ENCODE measurements around the gene LRBA. TPM values are rescaled to one million over a fixed set of nuclear protein-coding genes. Genes with fewer than 3 reads are reported as not detected.

LRBA gene
- total RNA-seq, 3 donors from 2014 or later: 26.9 to 138 (median 93.7) TPM

DNA sequence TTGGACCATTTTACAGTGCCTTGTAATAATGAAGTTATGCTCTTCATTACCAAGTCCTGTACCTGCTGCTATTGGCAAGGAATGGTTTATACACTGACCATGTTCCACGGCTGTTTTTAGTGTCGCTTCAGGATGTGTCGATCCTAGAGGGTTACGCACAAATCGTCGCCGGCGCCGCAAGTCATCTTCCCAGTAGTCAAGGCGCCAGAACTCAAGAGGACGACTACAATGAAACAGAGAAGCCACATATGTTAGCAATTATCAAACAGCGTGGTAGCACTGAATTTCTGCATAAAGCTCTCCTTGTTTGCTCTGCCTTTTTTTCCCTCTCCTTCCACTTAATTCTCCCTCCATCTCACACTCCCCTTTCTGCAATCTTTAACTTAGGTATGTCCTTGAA is 416.2 kb downstream of the LRBA start:
- no peaks in the 10 kb centered on the region for H3K9me3 ChIP-seq
- H3K27me3 ChIP-seq: no peaks in the 10 kb centered on the region
- DNase-seq (ENCODE audit: low spot score in 2 of 2): no peak
- no peak overlapping the region for H3K4me3 ChIP-seq
- no peaks in the 10 kb centered on the region for H3K36me3 ChIP-seq
- TF ChIP-seq POLR2A (IDR thresholded peaks at IDR 0.05) (no peak), CTCF (IDR thresholded peaks at IDR 0.05) (no peak), POLR2AphosphoS5 (IDR thresholded peaks at IDR 0.05) (no peak)
- intact Hi-C loops (cut with DNase I; ENCODE audit: low total_unique reads): no loop called here
- no peaks in the 10 kb centered on the region for H3K4me1 ChIP-seq
- H3K27ac ChIP-seq: no peak overlapping the region

GRCh38 chr4:150593996-150594395 is 421.1 kb downstream of the LRBA start:
- TF ChIP-seq POLR2A (IDR thresholded peaks at IDR 0.05): no peak
- no peak for TF ChIP-seq POLR2AphosphoS5 (IDR thresholded peaks at IDR 0.05)
- no peak for TF ChIP-seq CTCF (IDR thresholded peaks at IDR 0.05)
- H3K27me3 ChIP-seq: no peaks in the 10 kb centered on the region
- H3K36me3 ChIP-seq: no peaks in the 10 kb centered on the region
- no peaks in the 10 kb centered on the region for H3K4me1 ChIP-seq
- H3K4me3 ChIP-seq: no peak overlapping the region
- no peak overlapping the region for H3K27ac ChIP-seq
- no peak for DNase-seq (ENCODE audit: low spot score in 2 of 2)
- H3K9me3 ChIP-seq: no peaks in the 10 kb centered on the region
- intact Hi-C loops (cut with DNase I; ENCODE audit: low total_unique reads): loop anchor here (5.0 kb wide), 1 partner anchor 188 kb away; no protein-coding TSS in a partner anchor

GRCh38 chr4:150591904-150592303 is 423.2 kb downstream of the LRBA start:
- Histone ChIP-seq H3K27me3 (no peaks in the 10 kb centered on the region), H3K9me3 (no peaks in the 10 kb centered on the region), H3K4me1 (no peaks in the 10 kb centered on the region), H3K4me3 (no peak overlapping the region), H3K27ac (no peak overlapping the region), H3K36me3 (no peaks in the 10 kb centered on the region)
- DNase-seq (ENCODE audit: low spot score in 2 of 2): no peak
- intact Hi-C loops (cut with DNase I; ENCODE audit: low total_unique reads): loop anchor here (5.0 kb wide), 1 partner anchor 190 kb away; no protein-coding TSS in a partner anchor
- TF ChIP-seq POLR2AphosphoS5 (IDR thresholded peaks at IDR 0.05): no peak
- TF ChIP-seq POLR2A (IDR thresholded peaks at IDR 0.05): no peak
- TF ChIP-seq CTCF (IDR thresholded peaks at IDR 0.05): no peak

DNA sequence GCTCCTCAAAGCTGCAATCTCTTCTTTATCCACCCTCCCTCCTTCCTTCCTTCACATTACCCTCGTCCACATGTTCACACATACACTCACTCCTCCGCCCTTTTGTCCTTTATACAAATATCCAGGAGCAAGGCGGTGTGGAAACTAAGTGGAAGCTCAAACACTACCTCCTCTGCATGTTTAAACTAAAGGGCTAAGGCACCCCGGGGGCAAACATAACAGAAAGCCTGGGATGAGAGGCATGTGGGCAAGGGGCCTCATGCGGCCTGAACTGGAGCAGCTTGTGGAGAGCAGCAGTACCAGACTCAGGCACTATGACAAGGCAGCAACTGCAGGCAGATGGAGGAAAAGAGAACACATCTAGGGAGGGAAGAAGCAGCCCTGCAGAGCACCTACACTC is 423.7 kb downstream of the LRBA start:
- no peak for DNase-seq (ENCODE audit: low spot score in 2 of 2)
- H3K36me3 ChIP-seq: no peaks in the 10 kb centered on the region
- no peaks in the 10 kb centered on the region for H3K27me3 ChIP-seq
- no peak overlapping the region for H3K4me3 ChIP-seq
- H3K4me1 ChIP-seq: no peaks in the 10 kb centered on the region
- TF ChIP-seq POLR2AphosphoS5 (IDR thresholded peaks at IDR 0.05): no peak
- no peak for TF ChIP-seq POLR2A (IDR thresholded peaks at IDR 0.05)
- no peak for TF ChIP-seq CTCF (IDR thresholded peaks at IDR 0.05)
- intact Hi-C loops (cut with DNase I; ENCODE audit: low total_unique reads): loop anchor here (5.0 kb wide), 1 partner anchor 191 kb away; no protein-coding TSS in a partner anchor
- no peak overlapping the region for H3K27ac ChIP-seq
- no peaks in the 10 kb centered on the region for H3K9me3 ChIP-seq

DNA sequence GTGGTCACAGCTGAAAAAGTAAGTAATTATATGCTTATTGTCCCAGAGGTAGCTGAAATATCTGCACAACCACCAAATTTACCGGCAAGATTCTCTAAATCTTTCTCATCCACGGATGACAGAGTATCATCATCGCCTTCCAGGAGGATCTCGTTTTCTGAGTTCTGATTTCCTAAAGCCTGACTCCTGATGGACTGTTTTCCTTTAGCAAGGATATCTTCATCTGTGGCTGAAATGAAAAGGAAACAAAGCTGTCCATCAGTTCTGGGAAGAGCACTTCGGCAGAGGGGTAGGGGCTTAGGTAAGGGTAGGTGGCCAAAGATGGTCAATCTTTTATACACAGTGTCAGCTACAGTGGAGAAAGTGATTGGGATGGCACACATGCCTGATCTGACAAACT is 424.5 kb downstream of the LRBA start:
- no peak for DNase-seq (ENCODE audit: low spot score in 2 of 2)
- no peaks in the 10 kb centered on the region for H3K4me1 ChIP-seq
- H3K36me3 ChIP-seq: no peaks in the 10 kb centered on the region
- H3K9me3 ChIP-seq: no peaks in the 10 kb centered on the region
- H3K27me3 ChIP-seq: no peaks in the 10 kb centered on the region
- intact Hi-C loops (cut with DNase I; ENCODE audit: low total_unique reads): loop anchor here (5.0 kb wide), 1 partner anchor 192 kb away; no protein-coding TSS in a partner anchor
- H3K27ac ChIP-seq: no peak overlapping the region
- no peak for TF ChIP-seq POLR2A (IDR thresholded peaks at IDR 0.05)
- TF ChIP-seq POLR2AphosphoS5 (IDR thresholded peaks at IDR 0.05): no peak
- no peak for TF ChIP-seq CTCF (IDR thresholded peaks at IDR 0.05)
- no peak overlapping the region for H3K4me3 ChIP-seq

Data from breast epithelium (tissue), 4 donors.